Measurements from ENCODE around the gene SMYD3. TPM values are rescaled to one million over a fixed set of nuclear protein-coding genes. Genes with fewer than 3 reads are reported as not detected.

SMYD3 gene
- total and polyA plus RNA-seq, 2 donors (not counting 1 experiment from before 2014, with no cell fraction given): 9.7 to 37.2 TPM

DNA sequence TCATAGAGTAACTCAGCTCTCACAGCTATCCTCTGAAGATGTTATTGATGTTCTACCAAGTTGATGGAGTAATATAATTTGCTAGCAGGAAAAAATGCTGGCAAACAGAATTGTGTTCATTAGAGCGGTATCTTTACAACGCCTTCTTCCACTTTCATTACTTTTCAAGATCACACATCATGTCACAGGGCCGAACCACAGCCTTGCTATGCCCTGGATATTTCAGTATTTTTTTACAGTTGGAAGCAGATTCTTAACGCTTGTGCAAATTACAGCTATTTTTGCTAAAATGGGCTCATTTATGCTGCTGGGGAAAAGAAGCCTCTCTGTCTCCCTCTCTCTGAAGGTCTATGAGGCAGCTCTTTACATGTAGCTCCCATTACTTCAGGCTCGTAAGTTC is 720.1 kb downstream of the SMYD3 start:
- H3K27ac Mint-ChIP-seq: no peak overlapping the region
- H3K4me1 ChIP-seq (ENCODE audit: control insufficient read depth in 2 of 2, insufficient read depth in 2 of 2, low read length in 2 of 2): no peaks in the 10 kb centered on the region
- H3K27me3 ChIP-seq (replicated peaks in 1 of 4; ENCODE audit: control extremely low read depth in 1 of 4, control insufficient read depth in 3 of 4, insufficient read depth in 4 of 4, low read length in 3 of 4): no peaks in the 10 kb centered on the region
- ATAC-seq (ENCODE audit: low read depth): no peak
- no peak overlapping the region for H3K27ac ChIP-seq (ENCODE audit: low read length in 2 of 2)
- H3K9ac ChIP-seq (ENCODE audit: low read length): no peak overlapping the region
- no peak overlapping the region for H3K4me3 Mint-ChIP-seq
- no peaks in the 10 kb centered on the region for H3K79me2 ChIP-seq (ENCODE audit: control insufficient read depth, insufficient read depth, low read length)
- TF ChIP-seq, protein P1, sequence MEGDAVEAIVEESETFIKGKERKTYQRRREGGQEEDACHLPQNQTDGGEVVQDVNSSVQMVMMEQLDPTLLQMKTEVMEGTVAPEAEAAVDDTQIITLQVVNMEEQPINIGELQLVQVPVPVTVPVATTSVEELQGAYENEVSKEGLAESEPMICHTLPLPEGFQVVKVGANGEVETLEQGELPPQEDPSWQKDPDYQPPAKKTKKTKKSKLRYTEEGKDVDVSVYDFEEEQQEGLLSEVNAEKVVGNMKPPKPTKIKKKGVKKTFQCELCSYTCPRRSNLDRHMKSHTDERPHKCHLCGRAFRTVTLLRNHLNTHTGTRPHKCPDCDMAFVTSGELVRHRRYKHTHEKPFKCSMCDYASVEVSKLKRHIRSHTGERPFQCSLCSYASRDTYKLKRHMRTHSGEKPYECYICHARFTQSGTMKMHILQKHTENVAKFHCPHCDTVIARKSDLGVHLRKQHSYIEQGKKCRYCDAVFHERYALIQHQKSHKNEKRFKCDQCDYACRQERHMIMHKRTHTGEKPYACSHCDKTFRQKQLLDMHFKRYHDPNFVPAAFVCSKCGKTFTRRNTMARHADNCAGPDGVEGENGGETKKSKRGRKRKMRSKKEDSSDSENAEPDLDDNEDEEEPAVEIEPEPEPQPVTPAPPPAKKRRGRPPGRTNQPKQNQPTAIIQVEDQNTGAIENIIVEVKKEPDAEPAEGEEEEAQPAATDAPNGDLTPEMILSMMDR (IDR thresholded peaks at IDR 0.05): no peak
- no peak for TF ChIP-seq EZH2 (IDR thresholded peaks at IDR 0.05; ENCODE audit: borderline replicate concordance, insufficient read depth, low read depth, low read length, poor library complexity, severe bottlenecking)
- no peaks in the 10 kb centered on the region for H4K20me1 ChIP-seq (ENCODE audit: control insufficient read depth, insufficient read depth, low read length, poor library complexity, severe bottlenecking)
- 90% methylated on average over 3 of the region's 5 CpGs for WGBS (ENCODE audit: insufficient coverage)
- ChIA-PET CTCF (no interaction called here), POLR2A (no interaction called here)
- no peak overlapping the region for H3K4me2 ChIP-seq (replicated peaks; ENCODE audit: low read depth, low read length, poor library complexity, severe bottlenecking)
- intact Hi-C loops (cut with micrococcal nuclease): no loop called here
- H3K9me3 ChIP-seq (ENCODE audit: control extremely low read depth in 1 of 3, control insufficient read depth in 2 of 3, insufficient read depth in 1 of 3, low read length in 2 of 3): no peaks in the 10 kb centered on the region
- H2AFZ ChIP-seq (ENCODE audit: insufficient read depth, low read depth, low read length, poor library complexity, severe bottlenecking): no peak overlapping the region
- DNase-seq: no peak
- no peaks in the 10 kb centered on the region for H3K36me3 ChIP-seq (replicated peaks in 1 of 2; ENCODE audit: control extremely low read depth in 1 of 2, control insufficient read depth in 1 of 2, extremely low read depth in 1 of 2, insufficient read depth in 2 of 2, low read length in 1 of 2)
- H3K27me3 Mint-ChIP-seq: no peaks in the 10 kb centered on the region
- H3K9me3 Mint-ChIP-seq (ENCODE audit: insufficient read depth): no peaks in the 10 kb centered on the region
- H3K4me3 ChIP-seq (ENCODE audit: control extremely low read depth in 1 of 5, extremely low read depth in 1 of 5, insufficient read depth in 1 of 5, low read depth in 2 of 5, low read length in 4 of 5): no peak overlapping the region
- no peaks in the 10 kb centered on the region for H3K4me1 Mint-ChIP-seq

DNA sequence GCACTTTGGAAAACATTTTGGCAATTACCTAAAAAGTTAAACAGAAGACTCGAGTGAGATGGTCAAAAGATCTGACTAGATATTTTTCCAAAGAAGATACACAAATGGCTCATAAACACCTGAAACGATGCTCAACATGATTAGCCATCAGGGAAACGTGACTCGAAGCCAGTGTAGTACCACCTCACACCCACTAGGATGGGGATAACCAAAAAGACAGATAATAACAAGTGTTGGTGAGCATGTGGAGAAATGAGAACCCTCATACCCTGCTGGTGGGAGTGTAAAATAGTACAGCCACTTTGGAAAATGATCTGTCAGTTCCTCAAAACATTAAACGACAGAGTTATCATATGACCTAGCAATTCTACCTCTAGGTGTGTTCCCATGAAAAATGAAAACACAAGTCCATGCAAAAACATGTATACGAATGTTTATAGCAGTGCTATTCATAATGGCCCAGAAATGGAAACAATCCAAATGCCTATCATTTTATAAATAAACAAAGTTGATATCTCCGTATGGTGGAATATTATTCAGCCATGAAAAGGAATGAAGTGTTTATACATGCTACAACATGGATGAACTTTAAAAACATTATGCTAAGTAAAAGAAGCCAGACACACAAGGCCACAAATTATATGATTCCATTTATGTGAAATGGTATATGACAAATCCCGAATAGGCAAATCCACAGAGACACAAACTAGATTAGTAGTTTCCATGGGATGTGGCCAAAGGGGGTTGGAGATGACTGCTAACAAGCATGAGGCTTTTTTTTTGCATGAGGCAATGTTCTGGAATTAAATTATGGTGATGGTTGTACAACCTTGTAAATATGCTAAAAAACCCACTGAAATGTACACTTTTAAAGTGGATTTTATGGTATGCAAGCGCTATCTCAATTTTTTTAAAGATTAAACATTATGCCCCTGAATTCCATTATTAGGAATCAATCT is 727.0 kb downstream of the SMYD3 start:
- Histone ChIP-seq H3K4me3 (ENCODE audit: control extremely low read depth in 1 of 5, extremely low read depth in 1 of 5, insufficient read depth in 1 of 5, low read depth in 2 of 5, low read length in 4 of 5) (no peak overlapping the region), H3K27me3 (replicated peaks in 1 of 4; ENCODE audit: control extremely low read depth in 1 of 4, control insufficient read depth in 3 of 4, insufficient read depth in 4 of 4, low read length in 3 of 4) (no peaks in the 10 kb centered on the region), H3K36me3 (replicated peaks in 1 of 2; ENCODE audit: control extremely low read depth in 1 of 2, control insufficient read depth in 1 of 2, extremely low read depth in 1 of 2, insufficient read depth in 2 of 2, low read length in 1 of 2) (no peaks in the 10 kb centered on the region), H4K20me1 (ENCODE audit: control insufficient read depth, insufficient read depth, low read length, poor library complexity, severe bottlenecking) (no peaks in the 10 kb centered on the region), H3K79me2 (ENCODE audit: control insufficient read depth, insufficient read depth, low read length) (no peaks in the 10 kb centered on the region), H3K4me1 (ENCODE audit: control insufficient read depth in 2 of 2, insufficient read depth in 2 of 2, low read length in 2 of 2) (no peaks in the 10 kb centered on the region), H3K4me2 (replicated peaks; ENCODE audit: low read depth, low read length, poor library complexity, severe bottlenecking) (no peak overlapping the region), H2AFZ (ENCODE audit: insufficient read depth, low read depth, low read length, poor library complexity, severe bottlenecking) (no peak overlapping the region), H3K27ac (ENCODE audit: low read length in 2 of 2) (no peak overlapping the region), H3K9ac (ENCODE audit: low read length) (no peak overlapping the region), H3K9me3 (ENCODE audit: control extremely low read depth in 1 of 3, control insufficient read depth in 2 of 3, insufficient read depth in 1 of 3, low read length in 2 of 3) (peaks cover 0 to 1% (median 0%) of the 10 kb centered on the region in 3 donors)
- intact Hi-C loops (cut with micrococcal nuclease): no loop called here
- DNase-seq (no peak), ATAC-seq (ENCODE audit: low read depth) (no peak)
- no peaks in the 10 kb centered on the region for H3K9me3 Mint-ChIP-seq (ENCODE audit: insufficient read depth)
- H3K4me1 Mint-ChIP-seq: no peaks in the 10 kb centered on the region
- H3K27ac Mint-ChIP-seq: no peak overlapping the region
- TF ChIP-seq, protein P1 (IDR thresholded peaks at IDR 0.05): no peak
- TF ChIP-seq EZH2 (IDR thresholded peaks at IDR 0.05; ENCODE audit: borderline replicate concordance, insufficient read depth, low read depth, low read length, poor library complexity, severe bottlenecking): no peak
- ChIA-PET POLR2A (no interaction called here), CTCF (no interaction called here)
- WGBS (ENCODE audit: insufficient coverage): no CpG with 5 or more reads among the region's 9 CpGs
- no peak overlapping the region for H3K4me3 Mint-ChIP-seq
- no peaks in the 10 kb centered on the region for H3K27me3 Mint-ChIP-seq
